NCI-H2081 treated with DMSO at 0.1 percent for 48 hours (cell line): ENCODE data around the gene RHOA.
"Not testable (repeated sequence)": the region's sequence is repeated elsewhere in the genome, so short reads cannot be mapped to it uniquely, and the experiment has no call there.

Experiments used
- DNase-seq: peaks from one replicate; lab custom pipeline; 2025; lab: John Stamatoyannopoulos, UW

RHOA gene

DNA sequence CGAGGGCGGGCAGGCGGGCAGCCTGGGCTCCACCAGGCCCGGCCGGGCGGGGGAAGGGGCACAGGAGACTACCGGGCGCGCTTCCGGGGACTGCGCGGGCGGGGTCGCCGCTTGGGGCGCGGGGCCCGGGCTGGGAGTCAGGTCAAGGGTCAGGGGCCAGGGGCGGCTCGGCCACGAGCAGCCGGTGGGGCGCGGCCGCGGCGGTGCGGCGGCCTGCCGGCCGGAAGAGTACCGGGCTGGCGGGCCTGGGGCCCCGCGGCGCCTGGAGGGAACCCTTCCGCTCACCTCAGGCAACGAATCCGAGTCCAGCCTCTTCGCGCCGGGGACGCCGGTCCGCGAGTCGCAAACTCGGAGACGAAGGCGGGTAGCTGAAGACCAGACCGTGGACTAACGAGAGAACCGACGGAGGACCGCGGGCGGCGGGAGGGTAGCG is 225 bp downstream of the RHOA start:
- DNase-seq, result no peak

DNA sequence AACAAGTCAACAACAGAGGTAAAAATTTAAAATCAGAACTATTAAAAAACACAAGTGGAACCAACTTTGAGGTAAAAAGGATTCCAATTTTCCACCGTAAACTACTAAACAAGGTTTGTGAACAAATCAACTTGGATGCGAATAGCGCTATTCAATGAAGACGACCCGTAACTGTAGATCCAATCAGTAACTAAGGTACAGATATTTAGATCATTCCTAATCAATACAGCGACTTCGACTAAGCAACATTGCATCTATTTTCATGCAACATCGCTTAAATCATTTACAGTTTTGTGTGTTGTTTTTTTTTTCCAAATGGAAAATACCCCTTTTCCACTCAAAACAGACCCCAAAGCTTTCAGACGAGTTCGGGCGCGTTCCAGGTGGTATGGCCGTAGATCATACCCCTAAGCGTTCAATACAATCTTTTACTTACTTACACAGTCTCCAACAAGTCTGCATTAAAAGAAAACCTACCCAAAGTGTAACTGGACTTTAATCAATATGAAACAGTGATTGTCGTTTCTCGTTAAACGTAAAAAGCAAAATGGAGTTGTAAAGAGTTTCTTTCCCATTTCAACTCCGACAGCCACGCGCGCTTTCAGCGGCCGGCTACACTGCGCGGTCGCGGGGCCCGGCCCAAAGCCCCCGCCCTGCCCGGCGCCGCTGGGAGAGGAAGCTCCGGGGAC is 786 bp downstream of the RHOA start:
- DNase-seq, result no peak

GRCh38 chr3:49410066-49410845 is 1.5 kb downstream of the RHOA start:
- DNase-seq, result no peak

DNA sequence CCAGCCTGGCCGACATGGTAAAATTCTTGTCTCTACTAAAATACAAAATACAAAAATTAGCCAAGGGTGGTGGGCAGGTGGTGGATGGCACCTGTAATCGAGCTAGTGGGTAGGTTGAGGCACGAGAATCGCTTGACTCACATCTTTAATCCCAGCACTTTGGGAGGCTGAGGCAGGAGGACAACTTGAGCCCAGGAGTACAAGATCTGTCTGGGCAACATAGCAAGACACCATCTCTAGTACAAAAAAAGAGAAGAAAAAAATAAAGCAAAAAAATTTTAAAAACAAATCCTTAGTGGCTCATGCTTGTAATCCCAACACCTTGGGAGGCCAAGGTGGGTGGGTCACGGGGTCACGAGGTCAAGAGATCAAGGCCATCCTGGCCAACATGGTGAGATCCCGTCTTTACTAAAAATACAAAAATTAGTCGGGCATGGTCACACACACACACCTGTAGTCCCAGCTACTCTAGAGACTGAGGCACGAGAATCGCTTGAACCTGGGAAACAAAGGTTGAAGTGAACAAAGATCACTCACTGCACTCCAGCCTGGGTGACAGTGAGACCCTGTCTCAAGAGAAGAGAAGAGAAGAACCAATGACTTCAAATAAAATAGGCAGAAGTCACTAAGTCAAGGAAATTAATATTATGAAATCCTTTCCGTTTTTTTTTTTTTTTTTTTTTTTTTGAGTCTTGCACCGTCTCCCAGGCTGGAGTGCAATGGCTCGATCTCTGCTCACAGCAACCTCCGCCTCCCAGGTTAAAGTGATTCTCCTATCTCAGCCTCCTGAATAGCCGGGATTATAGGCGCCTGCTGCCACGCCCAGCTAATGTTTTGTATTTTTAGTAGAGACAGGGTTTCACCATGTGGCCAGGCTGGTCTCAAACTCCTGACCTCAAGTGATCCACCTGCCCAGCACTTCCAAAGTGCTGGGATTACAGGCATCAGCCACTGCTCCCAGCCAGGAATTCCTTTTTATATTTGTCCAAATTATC is 4.9 kb downstream of the RHOA start:
- DNase-seq, result no peak

DNA sequence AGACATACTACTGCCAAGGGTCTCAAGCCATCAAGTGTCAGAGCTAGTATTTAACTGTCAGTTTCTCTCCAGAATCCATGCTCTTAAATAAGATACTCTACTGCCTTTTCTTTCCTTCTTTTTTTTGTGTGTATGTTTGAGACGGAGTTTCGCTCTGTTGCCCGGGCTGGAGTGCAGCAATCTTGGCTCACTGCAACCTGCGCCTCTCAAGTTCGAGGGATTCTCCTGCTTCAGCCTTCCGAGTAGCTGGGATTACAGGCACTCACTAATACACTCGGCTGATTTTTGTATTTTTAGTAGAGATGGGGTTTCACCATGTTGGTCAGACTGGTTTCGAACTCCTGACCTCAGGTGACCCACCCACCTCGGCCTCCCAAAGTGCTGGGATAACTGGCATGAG is 6.2 kb downstream of the RHOA start:
- not testable (repeated sequence) for DNase-seq

- DNase-seq, result no peak
These were observed 7.9 kb downstream of the RHOA start for GRCh38 chr3:49403891-49404290.

- DNase-seq, result no peak
These were observed 10.0 kb downstream of the RHOA start for GRCh38 chr3:49401766-49402165.

DNA sequence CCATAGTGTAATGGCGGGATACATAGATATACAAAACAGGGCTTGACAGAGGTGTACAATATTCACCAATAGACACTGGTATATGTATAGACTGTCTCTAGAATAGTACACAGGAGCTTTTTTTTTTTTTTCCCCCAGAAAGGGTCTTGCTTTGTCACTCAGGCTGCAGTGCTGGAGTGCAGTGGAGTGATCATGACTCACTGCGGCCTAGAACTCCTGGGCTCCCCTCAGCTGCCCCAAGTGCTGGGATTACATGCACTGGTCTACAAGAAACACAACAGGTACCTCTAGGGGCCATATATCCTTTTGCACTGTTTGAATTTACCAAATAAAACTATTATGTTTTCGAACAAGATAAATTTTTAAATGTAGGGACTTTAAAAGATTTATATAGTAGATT is 12.3 kb downstream of the RHOA start:
- DNase-seq, result no peak

DNA sequence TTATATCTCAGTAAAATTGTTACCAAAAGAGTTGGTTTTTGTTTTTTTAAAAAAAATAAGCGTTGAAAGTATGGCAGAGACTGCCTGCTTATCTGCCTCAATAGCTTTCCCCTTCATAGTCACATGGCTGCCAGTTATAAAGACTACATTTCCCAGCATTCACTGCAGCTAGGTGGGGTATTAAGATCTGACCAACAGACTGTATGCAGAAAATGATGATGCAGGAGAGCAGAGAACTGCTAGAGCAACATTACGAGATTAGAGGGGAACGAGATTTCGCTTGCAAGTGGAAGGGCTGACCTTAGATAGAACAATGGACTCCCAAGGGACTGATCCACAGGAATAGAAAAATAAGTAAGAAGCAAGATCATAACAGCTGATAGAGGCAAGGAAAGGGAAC is 14.3 kb downstream of the RHOA start:
- DNase-seq, result no peak

- DNase-seq, result not testable (repeated sequence)
These were observed 20.5 kb downstream of the RHOA start for GRCh38 chr3:49391310-49391709.

GRCh38 chr3:49389297-49389696 is 22.5 kb downstream of the RHOA start:
- no peak for DNase-seq

DNA sequence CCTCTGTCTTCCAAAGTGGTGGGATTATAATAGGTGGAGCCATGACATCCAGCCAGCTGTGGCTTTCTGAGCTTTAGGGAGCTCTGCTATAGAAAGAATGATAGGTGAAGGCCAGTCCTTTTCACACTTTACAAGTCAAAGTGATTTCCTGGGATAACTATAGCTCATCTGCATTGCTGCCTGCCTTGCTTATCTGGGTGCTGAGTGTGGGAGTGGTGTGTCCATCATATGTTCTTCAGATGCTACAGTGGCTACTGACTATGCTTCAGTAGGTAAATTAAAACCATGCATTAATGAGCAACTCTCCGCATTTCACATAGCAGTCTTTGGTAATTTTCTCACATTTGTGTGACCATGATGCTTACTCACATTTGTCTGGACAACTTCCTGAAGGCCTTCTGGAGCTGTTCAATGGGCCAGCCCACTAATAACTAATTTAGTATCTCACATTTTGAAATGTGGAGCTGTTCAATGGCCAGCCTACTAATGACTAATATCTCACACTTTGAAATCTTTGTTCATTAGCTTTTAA is 23.4 kb downstream of the RHOA start:
- no peak for DNase-seq

- DNase-seq, result no peak
These were observed 24.1 kb downstream of the RHOA start for GRCh38 chr3:49387721-49388120.

- DNase-seq, result no peak
These were observed 25.6 kb downstream of the RHOA start for GRCh38 chr3:49386056-49386756.

- no peak for DNase-seq
These were observed 26.2 kb downstream of the RHOA start for GRCh38 chr3:49385617-49386016.

DNA sequence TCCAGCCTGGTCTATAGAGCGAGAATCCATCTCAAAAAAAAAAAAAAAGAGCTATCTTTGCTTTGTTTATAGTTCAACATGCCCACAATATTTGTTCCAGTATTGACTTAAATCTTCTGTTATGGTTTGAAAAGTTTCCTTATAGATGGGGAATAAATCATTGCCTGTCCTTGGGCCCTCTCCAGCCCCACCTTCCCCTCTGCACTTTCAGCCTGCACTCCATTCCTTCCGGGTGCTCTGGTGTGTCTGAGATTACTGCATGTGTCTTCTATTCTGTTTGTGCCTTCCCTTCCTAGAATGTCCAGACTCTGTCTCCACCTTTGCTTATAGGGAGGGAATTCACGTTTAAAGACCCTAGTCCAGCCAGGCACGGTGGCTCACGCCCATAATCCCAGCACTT is 28.4 kb downstream of the RHOA start:
- DNase-seq, result no peak

GRCh38 chr3:49378249-49378895 is 33.4 kb downstream of the RHOA start:
- DNase-seq, result no peak

DNA sequence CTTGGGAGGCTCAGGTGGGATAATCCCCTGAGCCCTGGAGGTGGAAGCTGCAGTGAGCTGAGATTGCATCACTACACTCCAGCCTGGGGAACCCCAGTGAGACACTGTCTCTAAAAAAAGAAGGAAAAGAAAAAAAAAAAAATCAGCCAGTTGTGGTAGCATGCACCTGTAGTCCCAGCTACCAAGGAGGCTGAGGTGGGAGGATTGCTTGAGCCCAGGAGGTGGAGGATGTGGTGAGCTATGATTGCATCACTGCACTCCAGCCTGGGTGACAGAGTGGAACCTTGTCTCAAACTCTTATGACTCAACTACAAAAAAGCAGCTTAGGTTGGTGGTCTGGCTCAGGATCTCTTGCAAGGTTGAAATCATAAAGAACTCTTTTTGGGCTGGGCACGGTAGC is 34.3 kb downstream of the RHOA start:
- DNase-seq, result no peak

DNA sequence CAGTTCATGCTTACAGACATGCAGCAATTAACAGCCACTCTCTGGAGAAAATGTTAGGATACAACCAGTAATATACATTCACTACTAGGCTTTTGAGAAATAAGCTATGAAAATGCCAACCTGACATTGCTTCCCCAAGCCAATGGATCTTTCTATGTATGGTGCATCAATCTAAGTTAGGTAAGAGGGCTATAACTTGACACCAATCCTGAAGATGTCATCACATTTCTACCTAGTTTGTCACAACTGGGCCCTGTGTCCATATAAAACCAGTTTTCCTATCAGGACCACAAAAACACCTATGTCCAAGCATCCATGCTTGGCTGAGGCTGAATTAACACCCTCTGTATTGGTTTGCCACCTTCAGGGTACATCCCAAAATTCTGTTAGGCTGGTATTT is 39.8 kb downstream of the RHOA start:
- DNase-seq, result no peak

GRCh38 chr3:49370585-49371290 is 41.0 kb downstream of the RHOA start:
- DNase-seq, result no peak
